Fibroblast of villous mesenchyme (primary cell): ENCODE data around the gene CLEC19A. TPM values are rescaled to one million over a fixed set of nuclear protein-coding genes. Genes with fewer than 3 reads are reported as not detected.

Experiments
- DNase-seq: peaks from one replicate; pipeline ENCODE4 v3.0.0-alpha.2; 2010; ENCODE audit warnings: low read depth
- H3K4me3 ChIP-seq: 2 replicates; pipeline ENCODE4 v1.5.1; 2011; ENCODE audit warnings: low read depth, mild to moderate bottlenecking, low read length
- total RNA-seq: library from RNA; depleted of rRNA; stranded (reverse); fragments of >200 nt; gene quantifications from 2 replicates; pipeline ENCODE4 v1.2.3, GENCODE V29; 2012
- TF ChIP-seq, protein P1 (sequence below): IDR thresholded peaks from 2 replicates; pipeline ENCODE4 v1.5.1; 2012; ENCODE audit warnings: low read depth, mild to moderate bottlenecking, low read length; ENCODE audit not compliant: insufficient read depth

Gene CLEC19A
- total RNA-seq, 1 donor, result not detected

DNA sequence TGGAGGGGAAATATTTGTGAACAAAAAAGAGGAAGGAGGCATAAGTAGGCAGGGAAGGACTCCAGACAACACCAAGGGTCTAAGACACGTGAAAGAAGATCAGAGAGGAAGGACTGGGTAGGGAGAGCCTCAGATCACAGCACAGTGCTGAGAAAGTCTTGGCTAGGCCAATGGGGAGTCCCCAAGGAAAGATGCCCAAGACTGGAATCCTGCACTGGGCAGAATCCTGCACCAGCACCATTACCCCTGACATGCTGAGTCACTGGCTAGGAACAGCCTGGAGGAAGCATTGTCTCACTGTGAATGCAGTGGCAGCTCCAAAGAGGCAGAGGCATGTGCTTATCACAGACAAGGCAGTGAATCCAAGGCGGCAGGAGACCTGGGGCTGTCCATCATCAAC lies 19.2 kb downstream of the CLEC19A start:
- TF ChIP-seq, protein P1, sequence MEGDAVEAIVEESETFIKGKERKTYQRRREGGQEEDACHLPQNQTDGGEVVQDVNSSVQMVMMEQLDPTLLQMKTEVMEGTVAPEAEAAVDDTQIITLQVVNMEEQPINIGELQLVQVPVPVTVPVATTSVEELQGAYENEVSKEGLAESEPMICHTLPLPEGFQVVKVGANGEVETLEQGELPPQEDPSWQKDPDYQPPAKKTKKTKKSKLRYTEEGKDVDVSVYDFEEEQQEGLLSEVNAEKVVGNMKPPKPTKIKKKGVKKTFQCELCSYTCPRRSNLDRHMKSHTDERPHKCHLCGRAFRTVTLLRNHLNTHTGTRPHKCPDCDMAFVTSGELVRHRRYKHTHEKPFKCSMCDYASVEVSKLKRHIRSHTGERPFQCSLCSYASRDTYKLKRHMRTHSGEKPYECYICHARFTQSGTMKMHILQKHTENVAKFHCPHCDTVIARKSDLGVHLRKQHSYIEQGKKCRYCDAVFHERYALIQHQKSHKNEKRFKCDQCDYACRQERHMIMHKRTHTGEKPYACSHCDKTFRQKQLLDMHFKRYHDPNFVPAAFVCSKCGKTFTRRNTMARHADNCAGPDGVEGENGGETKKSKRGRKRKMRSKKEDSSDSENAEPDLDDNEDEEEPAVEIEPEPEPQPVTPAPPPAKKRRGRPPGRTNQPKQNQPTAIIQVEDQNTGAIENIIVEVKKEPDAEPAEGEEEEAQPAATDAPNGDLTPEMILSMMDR, result no peak
- no peak for DNase-seq
- no peak overlapping the region for H3K4me3 ChIP-seq

DNA sequence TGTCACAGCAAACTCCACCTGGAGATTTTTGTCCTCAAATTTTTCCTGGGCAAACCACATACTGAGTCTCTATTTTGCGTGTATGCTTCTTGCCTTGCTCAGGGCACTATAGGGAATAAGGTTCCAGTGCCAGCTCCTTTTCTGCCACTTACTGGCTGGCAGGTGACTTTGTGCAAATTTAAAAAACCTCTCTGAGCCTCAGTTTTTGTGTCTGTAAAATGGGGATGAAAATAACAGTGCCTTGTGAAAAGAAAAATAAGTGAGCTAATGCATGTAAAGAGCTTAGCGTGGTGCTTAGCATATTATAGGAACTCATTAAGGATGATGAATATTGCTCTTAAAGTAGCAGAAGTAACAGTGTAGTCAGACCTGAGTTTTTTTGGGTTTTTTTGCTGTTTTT lies 19.9 kb downstream of the CLEC19A start:
- TF ChIP-seq, protein P1, result no peak
- no peak for DNase-seq
- H3K4me3 ChIP-seq, result no peak overlapping the region

DNA sequence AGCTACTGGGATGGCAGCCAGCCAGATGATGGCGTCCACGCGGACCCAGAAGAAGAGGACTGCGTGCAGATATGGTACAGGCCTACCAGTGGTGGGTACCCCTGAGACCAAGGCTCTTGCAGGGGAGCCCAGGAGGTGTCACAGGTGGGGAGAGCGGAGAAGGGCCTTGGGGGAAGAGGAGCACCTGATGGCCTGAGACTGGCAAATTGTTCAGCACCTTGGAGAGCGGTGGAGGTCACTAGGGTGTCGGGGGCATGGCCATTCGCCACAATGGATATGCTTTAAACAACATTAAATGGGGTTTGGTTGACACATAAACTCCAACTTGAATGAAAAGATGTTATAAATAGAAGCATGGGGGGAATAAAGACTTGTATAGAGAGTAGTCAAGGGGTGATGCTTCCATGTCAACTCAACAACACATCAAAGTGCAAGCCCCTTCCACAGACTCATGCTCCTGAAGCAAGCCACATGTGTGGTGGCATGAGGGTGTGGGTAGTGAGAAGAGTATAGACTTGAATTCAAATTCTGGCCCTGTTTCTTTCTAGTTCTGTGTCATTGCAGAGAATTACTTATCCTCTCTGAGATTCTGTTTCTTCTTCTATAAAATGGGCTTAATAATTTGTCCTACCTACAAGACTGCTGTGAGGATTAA lies 22.2 kb downstream of the CLEC19A start:
- TF ChIP-seq, protein P1, result no peak
- no peak for DNase-seq
- no peak overlapping the region for H3K4me3 ChIP-seq

DNA sequence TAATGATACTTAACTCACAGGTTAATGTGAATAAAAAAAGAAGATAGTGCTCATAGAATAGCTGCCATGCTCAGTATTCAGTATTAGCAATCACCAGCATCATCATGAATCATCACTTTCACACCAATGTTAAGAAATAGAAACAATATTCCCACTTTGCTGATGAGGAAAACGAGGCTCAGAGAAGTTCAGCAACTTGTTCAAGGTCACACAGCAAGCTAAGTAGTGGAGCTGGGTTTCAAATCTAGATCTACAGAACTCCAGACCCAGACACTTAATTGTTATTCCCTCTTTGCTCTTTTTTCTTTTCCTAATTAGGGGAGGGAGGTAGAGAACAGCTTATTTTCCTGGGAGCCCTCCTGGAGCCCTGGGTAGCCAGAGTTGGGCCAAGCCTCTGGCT lies 22.9 kb downstream of the CLEC19A start:
- TF ChIP-seq, protein P1, result no peak
- DNase-seq, result no peak
- H3K4me3 ChIP-seq, result no peak overlapping the region

DNA sequence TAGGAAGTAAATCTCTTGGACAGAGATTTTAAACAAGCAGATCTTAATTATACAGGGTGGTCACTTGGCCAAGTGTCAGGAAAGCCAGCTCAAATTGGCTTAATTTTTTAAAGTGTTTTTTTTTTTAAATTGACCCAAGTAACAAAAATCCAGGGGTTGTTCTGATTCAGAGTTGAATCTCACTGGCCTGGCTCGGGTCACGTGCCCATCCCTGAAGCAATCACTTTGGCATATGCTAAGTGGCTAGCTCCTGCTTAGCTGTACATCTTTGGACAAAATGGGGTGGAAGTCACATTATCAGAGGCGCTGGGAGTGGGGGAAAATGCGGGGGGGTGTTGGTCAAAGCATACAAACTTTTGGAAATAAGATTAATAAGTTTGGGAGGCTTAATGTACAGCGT lies 23.6 kb downstream of the CLEC19A start:
- H3K4me3 ChIP-seq, result no peak overlapping the region
- DNase-seq, result no peak
- TF ChIP-seq, protein P1, result no peak

DNA sequence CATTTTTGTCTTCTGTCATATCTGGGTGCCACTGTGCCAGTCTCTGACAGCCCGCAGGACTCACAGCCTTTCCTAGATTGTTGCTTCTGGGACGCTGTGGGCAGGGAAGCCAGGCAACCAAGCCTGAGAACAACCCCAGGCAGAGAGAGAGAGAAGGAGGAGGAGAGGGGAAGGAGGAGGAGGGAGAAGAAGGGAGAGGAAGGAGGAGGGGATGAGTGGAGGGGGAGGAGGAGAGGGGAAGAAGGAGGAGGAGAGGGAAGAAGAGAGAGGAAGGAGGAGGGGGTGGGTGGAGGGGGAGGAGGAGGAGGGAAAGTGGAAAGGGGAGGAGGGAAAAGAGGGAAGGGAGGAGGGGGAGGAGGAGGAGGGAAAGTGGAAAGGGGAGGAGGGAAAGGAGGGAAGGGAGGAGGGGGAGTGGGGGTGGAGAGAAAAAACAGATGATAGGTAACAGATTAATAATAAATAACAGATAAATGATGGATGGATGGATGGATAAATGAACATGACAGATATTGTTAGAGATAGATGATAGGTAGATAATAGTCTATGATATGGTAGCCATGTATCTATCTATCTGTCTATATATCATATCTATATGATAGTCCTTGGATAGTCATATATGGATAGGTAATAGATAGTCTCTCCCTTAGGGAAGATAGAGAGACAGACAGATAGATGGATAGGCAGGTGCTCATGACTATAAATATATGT lies 29.3 kb downstream of the CLEC19A start:
- no peak for DNase-seq
- no peak overlapping the region for H3K4me3 ChIP-seq
- TF ChIP-seq, protein P1, result no peak
